GM12891 (cell line): ENCODE data around the gene AP2A1.

Experiments used
- POLR2A ChIP-seq: IDR thresholded peaks from 2 replicates; pipeline ENCODE4 v1.6.1; 2011; ENCODE audit warnings: low read depth, low read length, control low read depth
- POLR2AphosphoS5 ChIP-seq: IDR thresholded peaks from 2 replicates; pipeline ENCODE4 v1.6.1; 2011; ENCODE audit warnings: low read depth, low read length, control low read depth
- SPI1 ChIP-seq: IDR thresholded peaks from 2 replicates; pipeline ENCODE4 v1.6.1; 2011; ENCODE audit warnings: low read depth, low read length, control low read depth
- TAF1 ChIP-seq: IDR thresholded peaks from 2 replicates; pipeline ENCODE4 v1.6.1; 2011; ENCODE audit warnings: low read depth, low read length, control low read depth

DNA sequence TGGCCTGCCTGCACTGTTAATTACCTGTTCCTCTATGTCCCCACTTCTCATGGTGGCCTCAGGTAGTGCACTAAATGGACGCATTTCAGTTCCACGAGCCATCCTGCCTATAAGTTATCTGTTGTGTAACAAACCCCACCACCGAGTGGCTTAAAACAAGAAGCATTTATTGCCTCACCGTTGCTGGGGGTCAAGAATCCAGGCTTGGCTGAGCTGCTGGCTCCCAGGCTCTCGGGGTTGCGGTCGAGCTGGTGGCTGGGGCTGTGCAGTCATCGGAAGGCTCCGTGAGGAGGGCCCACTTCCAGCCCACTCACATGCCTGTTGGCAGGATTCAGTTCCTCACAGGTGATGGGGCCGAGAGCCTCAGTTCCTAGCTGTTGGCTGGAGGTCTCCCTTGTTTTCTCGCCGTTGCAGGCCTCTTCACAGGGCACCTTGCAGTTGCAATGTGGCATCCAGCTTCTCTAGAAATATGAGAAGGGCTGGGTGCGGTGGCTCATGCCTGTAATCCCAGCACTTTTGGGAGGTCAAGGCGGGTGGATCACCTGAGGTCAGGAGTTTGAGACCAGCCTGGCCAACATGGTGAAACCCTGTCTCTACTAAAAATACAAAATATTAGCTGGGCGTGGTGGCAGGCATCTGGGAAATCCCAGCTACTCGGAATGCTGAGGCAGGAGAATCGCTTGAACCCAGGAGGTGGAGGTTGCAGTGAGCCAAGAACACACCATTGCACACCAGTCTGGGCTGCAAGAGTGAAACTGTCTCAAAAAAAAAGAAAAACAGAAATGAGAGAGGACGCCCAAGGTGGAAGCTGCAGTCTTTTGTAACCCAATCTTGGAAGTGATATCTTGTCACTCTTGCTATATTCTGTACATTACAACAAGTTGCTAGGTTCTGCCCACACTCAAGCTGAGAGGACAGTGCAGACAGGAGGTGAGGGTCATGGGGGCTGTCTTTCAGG lies 77.6 kb downstream of the AP2A1 start:
- TF ChIP-seq TAF1 (no peak), POLR2AphosphoS5 (no peak), POLR2A (no peak), SPI1 (no peak)
